Measurements from ENCODE around the gene CHD9.
"Not testable (repeated sequence)": the region's sequence is repeated elsewhere in the genome, so short reads cannot be mapped to it uniquely, and the experiment has no call there.

The CHD9 gene

GRCh38 chr16:53047515-53047914 lies 7.3 kb upstream of the CHD9 start:
- DNase-seq (ENCODE audit: low read depth) = not testable (repeated sequence)

DNA sequence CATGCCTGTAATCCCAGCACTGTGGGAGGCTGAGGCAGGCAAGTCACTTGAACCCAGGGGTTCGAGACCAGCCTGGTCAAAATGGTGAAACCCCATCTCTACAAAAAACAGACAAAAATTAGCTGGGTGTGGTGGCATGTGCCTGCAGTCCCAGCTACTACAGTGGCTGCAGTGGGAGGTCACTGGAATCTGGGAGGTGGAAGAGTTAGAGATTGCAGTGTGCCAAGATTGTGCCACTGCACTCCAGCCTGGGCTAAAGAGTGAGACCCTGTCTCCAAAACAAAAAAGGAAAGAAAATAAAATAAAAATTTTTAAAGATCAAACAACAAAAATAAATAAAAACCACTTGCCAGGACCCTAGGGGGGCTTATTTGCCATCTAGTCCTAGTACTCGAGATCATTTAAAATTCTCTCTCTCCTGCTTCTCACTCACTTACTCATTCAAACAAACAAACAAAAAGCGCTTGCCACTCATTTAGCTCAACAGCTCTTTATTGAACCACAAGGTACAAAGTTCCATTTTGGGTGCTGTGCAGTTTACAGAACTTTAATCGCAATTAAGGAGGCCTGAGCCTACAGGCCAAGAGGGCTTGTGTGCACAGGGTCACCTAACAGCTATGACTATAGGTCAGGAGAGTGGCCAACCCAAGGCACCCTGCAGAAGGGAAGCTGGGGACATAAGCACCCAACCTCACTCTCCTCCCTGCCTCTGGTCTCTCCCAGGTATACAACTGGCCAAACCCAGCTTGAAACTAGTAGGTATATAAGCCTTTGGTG lies 6.5 kb upstream of the CHD9 start:
- DNase-seq (ENCODE audit: low read depth) = no peak

GRCh38 chr16:53051255-53051654 lies 3.5 kb upstream of the CHD9 start:
- not testable (repeated sequence) for DNase-seq (ENCODE audit: low read depth)

DNA sequence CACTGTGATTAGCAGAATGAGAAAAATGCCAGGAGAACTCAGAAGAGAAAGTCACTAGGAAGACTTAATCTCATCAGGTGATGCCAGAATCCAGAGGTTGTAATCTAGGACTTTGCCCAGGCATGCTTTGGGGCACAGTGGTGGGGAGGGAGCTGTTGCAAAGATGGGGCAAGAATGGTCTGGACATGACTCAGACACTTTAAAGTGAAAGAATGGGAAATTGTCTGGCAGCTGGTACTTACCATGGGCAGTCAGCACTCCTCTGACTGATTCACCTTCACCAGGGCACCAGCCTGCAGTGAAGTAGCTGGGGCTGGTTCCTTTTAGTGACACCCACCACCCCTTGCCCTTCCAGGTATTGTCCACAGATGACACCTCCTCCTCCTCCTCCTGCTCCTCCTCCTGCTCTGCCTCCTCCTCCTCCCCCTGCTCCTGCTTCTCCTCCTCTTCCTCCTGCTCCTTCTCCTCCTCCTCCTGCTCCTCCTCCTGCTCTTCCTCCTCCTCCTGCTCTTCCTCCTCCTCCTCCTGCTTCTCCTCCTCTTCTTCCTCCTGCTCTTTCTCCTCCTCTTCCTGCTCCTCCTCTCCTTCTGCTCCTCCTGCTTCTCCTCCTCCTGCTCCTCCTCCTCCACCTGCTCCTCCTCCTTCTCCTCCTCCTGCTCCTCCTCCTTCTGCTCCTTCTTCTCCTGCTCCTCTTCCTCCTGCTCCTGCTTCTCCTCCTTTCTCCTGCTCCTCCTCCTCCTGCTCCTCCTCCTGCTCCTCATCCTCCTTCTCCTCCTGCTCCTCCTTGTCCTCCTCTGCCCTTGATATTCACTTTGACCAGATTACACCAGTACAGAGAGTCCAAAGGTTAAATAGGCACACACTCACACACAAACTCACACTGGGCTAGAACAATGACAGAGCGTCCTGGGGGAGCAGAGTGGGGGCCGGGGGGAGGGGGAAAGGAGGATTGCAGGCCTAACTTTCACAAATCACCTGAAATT lies 2.0 kb upstream of the CHD9 start, which contains the start of gene CHD9NB:
TSS of gene CHD9NB (minus strand) at position 379 of the 983 bp plus-strand sequence. CDS start 8,739 bp downstream, outside the sequence.
- no peak for DNase-seq (ENCODE audit: low read depth)

DNA sequence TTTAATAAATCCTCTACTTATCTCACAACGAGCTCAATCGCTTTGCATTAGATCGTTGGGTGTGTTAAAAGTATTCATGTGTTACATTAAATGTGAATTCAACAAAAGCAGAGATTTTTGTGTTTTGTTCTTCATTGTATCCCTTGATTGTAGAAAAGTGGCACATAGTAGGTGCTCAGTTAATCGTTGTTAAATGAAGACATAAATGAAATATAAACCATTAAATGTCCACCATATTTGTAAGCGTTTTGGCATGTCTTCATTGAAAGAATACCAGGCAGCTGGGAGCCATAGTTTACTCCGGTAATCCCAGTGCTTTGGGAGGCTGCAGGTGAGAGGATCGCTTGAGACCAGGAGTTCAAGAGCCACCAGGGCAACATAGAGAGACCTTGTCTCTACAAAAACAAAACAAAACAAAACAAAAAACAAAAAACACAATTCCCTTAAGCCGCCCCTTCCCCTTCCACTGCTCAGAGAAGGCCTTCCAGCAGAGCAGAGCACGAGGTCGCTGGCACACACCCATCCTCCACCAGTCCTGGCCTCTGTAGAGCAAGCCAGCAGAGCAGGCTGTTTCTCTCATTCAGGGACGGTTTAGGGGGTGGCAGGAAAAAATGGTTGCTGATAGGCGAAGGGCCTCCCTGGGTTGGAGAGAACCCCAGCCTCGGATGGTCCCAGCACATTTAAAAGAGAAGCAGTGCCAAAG lies 673 bp upstream of the CHD9 start:
- no peak for DNase-seq (ENCODE audit: low read depth)

- no peak for DNase-seq (ENCODE audit: low read depth)
Measured at GRCh38 chr16:53055541-53056391, 975 bp downstream of the CHD9 start.

DNA sequence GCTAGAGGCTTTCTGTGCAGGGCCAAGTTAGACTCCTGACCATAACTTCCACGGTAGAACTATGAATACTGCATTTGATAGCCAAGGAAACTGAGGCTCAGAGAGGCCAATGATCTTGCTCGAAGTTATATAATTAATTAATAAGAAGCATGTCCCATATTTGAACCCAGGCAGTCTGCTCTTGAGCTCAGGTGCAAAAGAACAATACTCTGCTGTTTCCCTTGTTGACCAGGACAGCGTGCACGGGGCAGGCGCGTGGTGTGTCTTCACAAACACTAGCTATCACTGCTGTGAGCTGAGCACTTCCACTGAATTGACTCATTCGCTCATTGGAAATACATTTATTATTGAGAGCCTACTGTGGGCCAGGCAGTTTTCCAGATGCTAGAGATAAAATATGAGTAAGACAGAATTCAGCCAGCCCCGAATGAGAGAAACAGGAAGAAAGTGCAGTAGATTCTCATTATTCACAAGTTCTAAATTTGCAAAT lies 1.6 kb downstream of the CHD9 start:
- no peak for DNase-seq (ENCODE audit: low read depth)

GRCh38 chr16:53057658-53058057 lies 2.9 kb downstream of the CHD9 start:
- no peak for DNase-seq (ENCODE audit: low read depth)

DNA sequence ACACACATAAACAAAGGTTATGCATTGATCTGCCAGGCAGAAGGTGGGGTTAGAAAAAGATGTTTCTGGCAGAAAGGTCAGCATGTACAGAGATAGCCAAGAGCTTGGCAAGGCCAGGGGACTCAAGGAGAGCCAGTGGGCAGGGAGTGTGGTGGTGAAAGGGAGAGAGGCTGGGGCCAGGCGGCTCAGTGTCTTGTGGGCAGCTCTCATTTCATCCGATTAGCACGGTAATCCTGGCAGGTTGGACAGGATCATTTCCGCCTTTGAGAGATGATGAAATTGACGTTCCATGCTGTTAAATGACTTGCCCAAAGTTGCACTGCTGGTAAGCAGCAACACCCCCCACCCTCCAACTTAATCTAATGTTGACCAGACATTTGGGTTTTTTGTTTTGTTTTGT lies 3.6 kb downstream of the CHD9 start:
- DNase-seq (ENCODE audit: low read depth) = no peak

GRCh38 chr16:53058882-53059281 lies 4.1 kb downstream of the CHD9 start:
- DNase-seq (ENCODE audit: low read depth) = no peak

GRCh38 chr16:53059672-53060071 lies 4.9 kb downstream of the CHD9 start:
- no peak for DNase-seq (ENCODE audit: low read depth)

GRCh38 chr16:53061256-53061655 lies 6.5 kb downstream of the CHD9 start:
- no peak for DNase-seq (ENCODE audit: low read depth)

GRCh38 chr16:53061701-53062159 lies 6.9 kb downstream of the CHD9 start:
- no peak for DNase-seq (ENCODE audit: low read depth)

DNA sequence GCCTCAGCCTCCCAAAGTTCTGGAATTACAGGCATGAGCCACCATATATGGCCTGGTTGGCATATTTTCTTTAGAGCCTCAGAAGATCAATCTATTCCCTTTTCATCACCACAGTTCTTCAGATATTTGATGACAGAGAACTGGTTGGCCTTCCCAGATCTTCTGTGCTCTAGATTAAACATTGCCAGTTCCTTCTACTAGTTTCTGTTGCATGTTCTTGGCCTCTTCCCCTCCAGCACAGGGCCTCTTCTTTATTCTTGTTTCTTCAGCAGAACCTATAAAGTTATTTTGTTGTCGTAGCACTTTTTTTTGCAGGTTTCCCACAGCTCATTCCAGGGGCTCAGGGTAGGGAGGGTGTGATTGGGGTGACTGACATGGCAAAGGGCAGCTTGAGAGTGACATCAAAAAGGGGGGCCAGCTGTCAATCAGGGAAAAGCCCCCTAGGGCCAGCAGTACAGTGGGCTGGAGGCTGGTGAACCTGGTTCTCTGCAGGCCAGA lies 9.3 kb downstream of the CHD9 start:
- DNase-seq (ENCODE audit: low read depth) = no peak

DNA sequence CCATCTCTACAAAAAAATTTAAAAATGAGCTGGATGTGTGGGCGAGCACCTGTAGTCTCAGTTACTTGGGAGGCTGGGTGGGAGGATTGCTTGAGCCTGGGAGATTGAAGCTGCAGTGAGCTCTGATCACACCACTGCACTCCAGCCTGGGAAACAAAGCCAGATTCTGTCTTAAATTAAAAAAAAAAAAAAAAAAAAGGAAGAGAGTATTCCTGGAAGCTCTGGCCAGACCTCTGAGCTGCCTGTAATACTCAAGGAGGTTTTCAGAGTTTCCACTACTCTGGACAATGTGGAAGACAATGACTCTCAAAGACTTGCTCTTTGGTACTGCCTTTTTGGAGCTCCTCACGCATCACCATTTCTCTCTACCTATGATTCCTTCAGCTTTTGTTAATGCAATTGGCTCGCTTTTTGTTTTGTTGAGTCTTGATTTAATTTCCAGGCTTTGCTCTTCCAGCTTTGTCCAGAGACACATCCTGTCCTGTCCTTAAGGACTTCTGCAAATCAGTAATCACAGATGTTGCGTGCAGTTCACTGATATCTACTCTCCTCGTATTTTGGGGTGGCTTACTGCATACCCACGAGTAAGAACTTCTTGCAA lies 10.8 kb downstream of the CHD9 start:
- no peak for DNase-seq (ENCODE audit: low read depth)

- DNase-seq (ENCODE audit: low read depth) = no peak
Measured at GRCh38 chr16:53067675-53068074, 12.9 kb downstream of the CHD9 start.

DNA sequence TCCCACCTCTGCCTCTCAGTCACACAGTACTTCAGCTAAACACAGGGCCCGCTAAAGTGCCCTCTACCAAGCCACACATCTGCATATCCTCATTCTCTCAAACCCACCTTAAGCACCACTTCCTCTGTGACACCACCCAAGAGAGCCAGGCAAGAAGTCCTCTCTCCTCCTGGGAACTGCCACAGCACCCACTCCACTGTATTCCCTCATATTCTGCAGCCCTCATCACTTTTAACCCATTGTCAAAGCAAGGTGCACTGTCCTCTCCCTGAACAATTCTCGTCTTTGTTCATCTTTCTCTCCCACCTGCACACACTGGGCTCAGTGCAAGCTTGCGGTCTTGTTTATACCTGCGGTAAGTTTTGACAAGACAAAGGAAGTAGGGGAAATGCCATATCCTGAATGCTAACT lies 13.6 kb downstream of the CHD9 start:
- no peak for DNase-seq (ENCODE audit: low read depth)

DNA sequence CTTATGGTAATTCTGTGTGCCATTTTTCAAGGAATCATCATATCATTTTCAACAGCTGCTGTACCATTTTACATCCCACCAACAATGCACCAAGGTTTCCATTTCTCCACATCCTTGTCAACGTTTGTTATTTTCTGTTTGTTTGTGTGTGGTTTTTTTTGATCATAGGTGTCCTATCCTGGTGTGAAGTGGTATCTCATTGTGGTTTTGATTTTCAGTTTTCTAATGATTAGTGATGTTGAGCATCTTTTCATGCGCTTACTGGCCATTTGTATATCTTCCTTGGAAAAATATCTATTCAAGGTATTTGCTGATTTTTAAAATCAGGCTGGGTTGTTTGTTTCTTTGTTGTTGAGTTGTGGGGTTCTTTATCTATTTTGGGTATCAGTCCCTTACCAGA lies 15.0 kb downstream of the CHD9 start:
- DNase-seq (ENCODE audit: low read depth) = no peak

DNA sequence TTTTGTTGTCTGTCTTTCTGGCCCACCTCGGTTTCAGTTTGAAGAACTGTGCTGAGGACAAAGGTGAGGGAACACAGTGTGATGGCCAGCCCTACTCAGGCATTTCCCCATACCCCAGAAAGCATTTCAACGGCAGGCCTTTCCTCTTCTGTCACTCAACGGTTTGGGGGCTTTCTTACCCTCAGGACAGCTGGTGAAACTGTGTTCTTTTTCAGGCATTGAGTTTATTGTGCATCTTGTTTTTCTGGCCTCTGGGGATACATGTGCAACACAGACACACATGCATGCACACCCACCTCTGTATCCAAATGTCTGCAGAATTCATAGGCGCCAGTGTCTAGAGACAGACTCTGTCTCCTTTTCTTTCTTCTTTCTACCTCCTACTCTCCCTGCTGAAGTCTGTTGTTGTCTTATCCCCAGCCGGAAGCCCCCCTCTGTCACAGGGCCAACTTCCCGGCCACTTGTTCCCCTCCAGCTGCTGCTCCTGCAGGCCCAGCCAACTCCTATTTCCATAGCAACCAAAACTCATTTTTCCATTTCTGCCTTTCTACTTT lies 17.0 kb downstream of the CHD9 start:
- DNase-seq (ENCODE audit: low read depth) = no peak

DNA sequence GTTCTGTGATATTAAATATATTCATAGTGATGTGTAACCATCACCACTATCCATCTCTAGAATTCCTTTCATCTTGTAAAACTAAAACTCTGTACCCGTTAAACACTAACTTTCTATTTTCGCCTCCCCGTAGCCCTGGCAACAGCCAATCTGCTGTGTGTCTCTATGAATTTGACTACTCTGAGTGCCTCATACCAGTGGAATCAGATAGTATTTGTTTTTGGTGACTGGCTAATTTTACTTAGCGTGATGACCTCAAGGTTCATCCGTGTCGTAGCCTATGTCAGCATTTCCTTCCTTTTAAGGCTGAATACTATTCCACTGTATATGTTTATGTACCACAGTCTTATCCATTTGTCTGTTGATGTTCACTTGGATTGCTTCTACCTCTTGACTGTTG lies 18.2 kb downstream of the CHD9 start:
- DNase-seq (ENCODE audit: low read depth) = no peak
